Activated B cell treated with CpG ODN at 0.5 μM for 24 hours (primary cell): ENCODE results near the gene REST. TPM values are rescaled to one million over a fixed set of nuclear protein-coding genes. Genes with fewer than 3 reads are reported as not detected.

ENCODE experiments used
- ATAC-seq: fragments of 200-7000 bp; cut with Tn5 transposase; one replicate; pipeline ENCODE4 v1.10.0; 2021; ENCODE audit warnings: low read depth, mild to moderate bottlenecking, moderate library complexity
- CTCF ChIA-PET: fragments of 350-600 bp; sonication (Branson Sonifier 250); formaldehyde crosslinking; loops from one replicate; lab custom pipeline; 2021; ENCODE audit warnings: antibody characterized with exemption; lab: Charles Lee
- POLR2A ChIA-PET: fragments of 350-600 bp; sonication (Branson Sonifier 250); formaldehyde crosslinking; loops from one replicate; lab custom pipeline; 2021; ENCODE audit warnings: antibody characterized with exemption; lab: Charles Lee
- DNase-seq: peaks from one replicate; pipeline ENCODE4 v3.0.0; 2022
- H3K27ac Mint-ChIP-seq: one replicate; pipeline ENCODE4 v1.8.0; 2020; ENCODE audit warnings: mixed read lengths
- H3K27me3 Mint-ChIP-seq: one replicate; pipeline ENCODE4 v1.8.0; 2021; ENCODE audit warnings: mixed read lengths
- H3K36me3 Mint-ChIP-seq: one replicate; pipeline ENCODE4 v1.8.0; 2021; ENCODE audit warnings: low read depth, mixed read lengths
- H3K4me1 Mint-ChIP-seq: one replicate; pipeline ENCODE4 v1.8.0; 2021; ENCODE audit warnings: mixed read lengths
- H3K4me3 Mint-ChIP-seq: one replicate; pipeline ENCODE4 v1.8.0; 2020; ENCODE audit warnings: mild to moderate bottlenecking, mixed read lengths
- H3K9me3 Mint-ChIP-seq: one replicate; pipeline ENCODE4 v1.8.0; 2020; ENCODE audit warnings: mixed read lengths
- CTCF ChIP-seq: fragments of 200-600 bp; IDR thresholded peaks from one replicate; pipeline ENCODE4 v1.8.0; 2022; ENCODE audit warnings: antibody characterized with exemption, mild to moderate bottlenecking
- intact Hi-C: fragments of 100-400 bp; cut with micrococcal nuclease; formaldehyde crosslinking; loops from one replicate; pipeline ENCODE4 v1.15.1; 2024
- total RNA-seq: library from RNA; stranded (reverse); gene quantifications from 2 replicates; pipeline ENCODE4 v1.2.3, GENCODE V29; 2022

The REST gene
- total RNA-seq, 1 donor from 2014 or later = 48.3 TPM

- H3K36me3 Mint-ChIP-seq = peaks cover 27% of the 10 kb centered on the region
- no peak for DNase-seq
- TF ChIP-seq CTCF = no peak
- no peak for ATAC-seq
- H3K4me3 Mint-ChIP-seq = no peak overlapping the region
- H3K27me3 Mint-ChIP-seq = no peaks in the 10 kb centered on the region
- H3K9me3 Mint-ChIP-seq = no peaks in the 10 kb centered on the region
- CTCF ChIA-PET = no interaction called here
- POLR2A ChIA-PET = no interaction called here
- no peak overlapping the region for H3K27ac Mint-ChIP-seq
- intact Hi-C loops = no loop called here
- H3K4me1 Mint-ChIP-seq = no peaks in the 10 kb centered on the region
Measured at GRCh38 chr4:56941403-56941802, 33.7 kb downstream of the REST start.

DNA sequence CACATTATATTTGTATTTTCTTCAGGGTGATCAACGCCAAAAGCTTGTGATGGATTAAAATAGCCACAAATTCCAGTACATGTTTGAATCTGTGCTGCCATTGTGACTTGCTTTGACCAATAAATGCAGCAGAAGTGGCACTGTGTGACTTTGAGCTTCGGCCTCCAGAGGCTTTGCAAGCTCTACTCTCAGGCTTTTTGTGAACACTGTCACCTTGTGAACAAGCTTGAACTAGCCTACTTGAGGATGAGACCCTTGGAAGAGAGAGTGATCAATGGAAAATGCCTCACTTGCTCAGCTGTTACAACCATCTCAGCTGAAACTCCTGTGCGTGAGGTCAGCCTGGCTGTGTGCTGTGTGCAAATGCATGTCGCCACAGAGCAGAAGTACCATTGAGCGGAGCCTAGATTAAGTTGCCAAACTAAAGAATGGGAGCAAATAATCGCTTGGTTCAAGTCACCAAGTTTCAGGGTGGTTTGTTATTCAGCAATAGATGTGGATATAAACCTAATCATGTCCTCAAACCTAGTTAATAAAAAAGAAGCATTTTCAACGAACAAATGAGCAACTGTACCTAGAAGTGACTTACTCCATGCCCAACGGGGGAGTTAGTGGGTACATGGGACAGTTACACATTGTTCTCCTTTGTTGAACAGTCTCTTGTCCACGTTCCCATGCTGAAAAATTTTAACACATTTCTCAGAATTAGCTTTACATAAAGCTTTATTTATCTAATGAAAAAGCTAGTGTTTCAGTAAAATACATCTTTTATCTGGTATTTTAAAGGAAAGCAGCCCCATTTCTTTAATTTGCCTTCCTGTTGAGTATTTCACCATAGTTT is 46.2 kb downstream of the REST start:
- no peak for TF ChIP-seq CTCF
- intact Hi-C loops = no loop called here

DNA sequence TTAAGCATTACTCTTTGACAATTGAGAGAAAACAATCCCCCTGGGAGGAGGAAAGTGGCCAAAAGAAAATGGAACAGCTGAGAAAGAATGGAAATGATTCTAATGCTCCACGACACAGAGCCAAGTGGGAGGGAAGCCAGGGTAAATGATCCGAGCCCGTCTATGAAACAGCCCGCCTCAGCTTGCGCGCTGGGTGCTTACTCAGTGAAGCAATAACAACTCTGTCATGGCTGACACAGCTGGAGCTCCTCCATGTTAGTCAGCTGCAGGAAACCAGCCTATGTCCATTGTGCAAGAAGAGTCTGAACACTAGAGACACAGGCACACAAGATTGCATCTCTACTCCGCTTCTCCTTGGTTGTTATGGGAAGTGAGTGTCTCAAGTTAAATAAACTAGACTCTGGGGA is 50.4 kb downstream of the REST start:
- DNase-seq = no peak
- Mint-ChIP-seq H3K36me3 (peaks cover 22% of the 10 kb centered on the region), H3K27me3 (no peaks in the 10 kb centered on the region), H3K4me1 (no peaks in the 10 kb centered on the region), H3K4me3 (no peak overlapping the region), H3K9me3 (no peaks in the 10 kb centered on the region), H3K27ac (no peak overlapping the region)
- CTCF ChIA-PET = interaction anchor here (1.2 kb wide), 1 partner anchor 31 kb away, joined by 5 read pairs; no protein-coding TSS in a partner anchor
- no peak for ATAC-seq
- TF ChIP-seq CTCF = no peak
- POLR2A ChIA-PET = no interaction called here
- intact Hi-C loops = no loop called here

More for the DNA sequence above, 46.2 kb downstream of the REST start:
- Mint-ChIP-seq H3K27ac (no peak overlapping the region), H3K4me3 (no peak overlapping the region), H3K4me1 (no peaks in the 10 kb centered on the region), H3K36me3 (no peaks in the 10 kb centered on the region), H3K27me3 (no peaks in the 10 kb centered on the region), H3K9me3 (no peaks in the 10 kb centered on the region)
- ChIA-PET CTCF (no interaction called here), POLR2A (no interaction called here)
- ATAC-seq (no peak), DNase-seq (no peak)

GRCh38 chr4:56959100-56959499 is 51.4 kb downstream of the REST start:
- POLR2A ChIA-PET = no interaction called here
- intact Hi-C loops = no loop called here
- CTCF ChIA-PET = interaction anchor here (1.2 kb wide), 1 partner anchor 25 kb away, joined by 3 read pairs; no protein-coding TSS in a partner anchor

More at GRCh38 chr4:56959100-56959499, 51.4 kb downstream of the REST start:
- H3K27me3 Mint-ChIP-seq = no peaks in the 10 kb centered on the region
- no peaks in the 10 kb centered on the region for H3K4me1 Mint-ChIP-seq
- ATAC-seq (no peak), DNase-seq (no peak)
- H3K4me3 Mint-ChIP-seq = no peak overlapping the region
- no peak overlapping the region for H3K27ac Mint-ChIP-seq
- no peak for TF ChIP-seq CTCF
- H3K36me3 Mint-ChIP-seq = peaks cover 26% of the 10 kb centered on the region
- H3K9me3 Mint-ChIP-seq = no peaks in the 10 kb centered on the region
